Measurements from ENCODE around the gene SLC5A1. TPM values are rescaled to one million over a fixed set of nuclear protein-coding genes. Genes with fewer than 3 reads are reported as not detected.

SLC5A1 gene
- total and polyA plus RNA-seq, 2 of the 8 experiments (the other 6 are each of a cell fraction or from before 2014, with no cell fraction given) = 0.06 TPM; not detected in 1

DNA sequence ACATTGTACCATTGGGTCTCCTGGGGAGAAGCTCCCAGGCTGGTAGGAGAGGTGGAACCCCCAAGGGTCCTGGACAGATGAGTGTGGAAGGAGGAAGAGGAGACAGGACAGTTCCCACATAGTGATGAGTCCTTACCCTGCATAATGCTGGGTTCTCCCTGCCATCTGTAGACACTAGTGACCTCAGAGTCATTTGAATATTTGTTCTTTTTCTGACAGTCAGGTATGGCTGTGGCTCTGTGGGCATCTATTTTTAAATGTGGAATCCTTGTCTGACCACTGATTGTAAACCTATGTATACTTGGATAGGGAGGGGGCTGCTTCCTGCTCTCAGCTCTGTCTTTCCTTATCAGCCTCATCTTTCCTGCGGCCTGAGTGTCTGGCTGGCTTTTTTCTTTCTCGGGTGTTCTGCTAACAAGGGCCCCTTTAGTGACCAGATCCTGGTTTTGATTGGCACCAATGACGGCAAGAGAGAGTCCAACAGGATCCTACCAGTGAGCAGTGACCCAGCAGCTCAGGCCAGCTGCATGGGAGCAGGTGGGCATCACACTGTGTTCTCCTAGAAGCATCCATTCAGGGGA lies 2.6 kb upstream of the SLC5A1 start:
- Histone ChIP-seq H3K79me1 (ENCODE audit: low read depth, low read length) (no peaks in the 10 kb centered on the region), H2BK12ac (ENCODE audit: low read depth, low read length) (no peak overlapping the region), H4K91ac (replicated peaks; ENCODE audit: insufficient read length, low read length) (no peak overlapping the region), H3K9me3 (ENCODE audit: insufficient read depth in 2 of 2, low read depth in 1 of 2, low read length in 1 of 2) (no peaks in the 10 kb centered on the region), H4K5ac (ENCODE audit: insufficient read length, low read depth, low read length) (no peak overlapping the region), H2AK5ac (ENCODE audit: low read depth, low read length) (no peak overlapping the region), H3K23me2 (ENCODE audit: low read depth, low read length) (no peaks in the 10 kb centered on the region), H3K79me2 (ENCODE audit: control insufficient read depth in 1 of 2, insufficient read depth in 2 of 2, low read length in 2 of 2) (no peaks in the 10 kb centered on the region), H3K4me2 (ENCODE audit: insufficient read depth in 1 of 2, low read depth in 2 of 2, low read length in 2 of 2) (no peak overlapping the region), H3K9ac (replicated peaks in 1 of 4; ENCODE audit: extremely low read depth in 1 of 4, low read depth in 3 of 4, low read length in 3 of 4) (no peak overlapping the region), H2BK120ac (replicated peaks; ENCODE audit: low read depth, low read length) (no peak overlapping the region), H3K14ac (ENCODE audit: insufficient read length) (no peak overlapping the region), H2BK5ac (ENCODE audit: low read depth, low read length) (no peak overlapping the region), H3K27ac (ENCODE audit: low read depth, low read length) (no peak overlapping the region), H3K4ac (replicated peaks; ENCODE audit: insufficient read length, low read depth, low read length) (no peak overlapping the region), H2AFZ (ENCODE audit: low read length) (no peak overlapping the region), H3K36me3 (ENCODE audit: control insufficient read depth in 2 of 4, insufficient read depth in 4 of 4, low read length in 3 of 4) (no peaks in the 10 kb centered on the region), H3K18ac (ENCODE audit: extremely low read depth, low read length) (no peak overlapping the region), H3K56ac (replicated peaks; ENCODE audit: insufficient read length, low read depth, low read length) (no peak overlapping the region), H2BK20ac (ENCODE audit: low read length) (no peak overlapping the region), H3K4me3 (ENCODE audit: extremely low read depth in 1 of 4, insufficient read depth in 2 of 4, low read depth in 3 of 4, low read length in 4 of 4) (no peak overlapping the region), H3K27me3 (replicated peaks in 1 of 4; ENCODE audit: control insufficient read depth in 3 of 4, extremely low read depth in 1 of 4, insufficient read depth in 3 of 4, low read length in 3 of 4) (no peaks in the 10 kb centered on the region; a peak in 3 of 7 replicates), H3K4me1 (replicated peaks in 1 of 4; ENCODE audit: control insufficient read depth in 3 of 4, insufficient read depth in 4 of 4, low read length in 3 of 4) (no peaks in the 10 kb centered on the region; a peak in 2 of 7 replicates), H2BK15ac (ENCODE audit: low read length) (no peak overlapping the region), H3K23ac (ENCODE audit: insufficient read length) (no peak overlapping the region), H4K20me1 (replicated peaks in 1 of 2; ENCODE audit: control insufficient read depth in 1 of 2, insufficient read depth in 2 of 2, low read length in 2 of 2) (no peaks in the 10 kb centered on the region), H4K8ac (ENCODE audit: extremely low read depth, insufficient read depth, low read length) (no peak overlapping the region)
- WGBS, 2 experiments (ENCODE audit: extremely low coverage in 1 of 2, insufficient coverage in 1 of 2, insufficient read length in 1 of 2, insufficient replicate concordance in 2 of 2, low coverage in 1 of 2, low lambda C conversion rate in 2 of 2, missing lambda C conversion rate in 1 of 2) = 92% methylated on average over 3 of the region's 3 CpGs; no CpG with 5 or more reads in 1 of the 2 experiments
- ChIA-PET CTCF (ENCODE audit: partially characterized antibody) (interaction anchor here (0.6 to 2.8 kb wide), 7 partner anchors 9 to 911 kb away, joined by 3 to 14 read pairs (median 3); no protein-coding TSS in a partner anchor), POLR2A (ENCODE audit: partially characterized antibody) (no interaction called here)
- no peak for DNase-seq (ENCODE audit: low read depth in 1 of 2, low spot score in 2 of 2)
- no peak for FAIRE-seq
- no peak for TF ChIP-seq SIN3A (conservative IDR thresholded peaks at IDR 0.05 in 1 of 2, IDR thresholded peaks at IDR 0.05 in 1 of 2; ENCODE audit: low read depth in 1 of 2, low read length in 2 of 2)
- no peak for TF ChIP-seq CBX5 (IDR thresholded peaks at IDR 0.05; ENCODE audit: low read depth, low read length)
- no peak for TF ChIP-seq ASH2L (IDR thresholded peaks at IDR 0.05; ENCODE audit: low read length)
- TF ChIP-seq, protein P1, sequence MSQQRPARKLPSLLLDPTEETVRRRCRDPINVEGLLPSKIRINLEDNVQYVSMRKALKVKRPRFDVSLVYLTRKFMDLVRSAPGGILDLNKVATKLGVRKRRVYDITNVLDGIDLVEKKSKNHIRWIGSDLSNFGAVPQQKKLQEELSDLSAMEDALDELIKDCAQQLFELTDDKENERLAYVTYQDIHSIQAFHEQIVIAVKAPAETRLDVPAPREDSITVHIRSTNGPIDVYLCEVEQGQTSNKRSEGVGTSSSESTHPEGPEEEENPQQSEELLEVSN (IDR thresholded peaks at IDR 0.05) = no peak
- no peak for TF ChIP-seq SRF (IDR thresholded peaks at IDR 0.05; ENCODE audit: low read depth, low read length)
- no peak for TF ChIP-seq ZNF274 (IDR thresholded peaks at IDR 0.05; ENCODE audit: borderline replicate concordance, extremely low read depth, low read length)
- TF ChIP-seq GTF2F1 (IDR thresholded peaks at IDR 0.05; ENCODE audit: borderline replicate concordance, low read depth, low read length) = no peak
- no peak for TF ChIP-seq MAFK (IDR thresholded peaks at IDR 0.05; ENCODE audit: low read depth, low read length)

Data from H1 (cell line).